ENCODE results near the gene SCN5A. TPM values are rescaled to one million over a fixed set of nuclear protein-coding genes. Genes with fewer than 3 reads are reported as not detected.
A peak's percentile ranks its signal among the peaks of the same experiment; 100 is the strongest.

The SCN5A gene
- total RNA-seq, 1 donor from 2014 or later = 3.5 TPM

DNA sequence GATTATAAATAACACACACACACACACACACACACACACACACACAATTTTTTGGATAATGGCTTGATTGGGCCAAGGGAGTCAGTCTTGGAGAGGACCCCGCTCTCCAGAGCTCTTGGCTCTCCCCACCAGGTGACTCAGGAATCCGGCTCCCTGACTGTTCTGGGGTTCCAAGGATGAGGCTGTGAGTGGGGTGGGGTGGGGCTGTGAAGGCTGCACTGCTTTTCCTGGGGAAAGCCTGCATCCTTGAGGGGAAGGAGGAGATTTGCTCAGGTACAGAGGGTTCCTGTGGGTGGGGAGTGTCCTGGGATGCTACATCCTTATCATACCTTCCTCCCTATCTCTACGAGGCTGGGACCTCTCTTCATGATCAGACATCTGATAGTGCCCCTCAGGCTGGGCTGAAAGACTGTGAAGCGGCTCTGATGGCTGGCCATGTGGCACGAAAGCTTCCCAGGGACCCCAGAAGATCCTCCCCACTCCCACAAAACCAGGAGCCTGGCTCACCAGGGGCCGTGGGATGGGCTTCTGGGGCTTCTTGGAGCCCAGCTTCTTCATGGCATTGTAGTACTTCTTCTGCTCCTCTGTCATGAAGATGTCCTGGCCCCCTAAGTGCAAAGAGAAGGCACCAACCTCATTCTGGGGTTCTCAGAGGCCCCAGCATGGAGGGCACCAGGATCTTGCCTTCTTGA lies 94.2 kb downstream of the SCN5A start:
- Mint-ChIP-seq H3K27me3 (no peaks in the 10 kb centered on the region), H3K27ac (no peak overlapping the region), H3K4me1 (ENCODE audit: unreplicated experiment) (no peaks in the 10 kb centered on the region), H3K36me3 (no peaks in the 10 kb centered on the region), H3K9me3 (no peaks in the 10 kb centered on the region), H3K4me3 (no peak overlapping the region)
- TF ChIP-seq, protein P1, sequence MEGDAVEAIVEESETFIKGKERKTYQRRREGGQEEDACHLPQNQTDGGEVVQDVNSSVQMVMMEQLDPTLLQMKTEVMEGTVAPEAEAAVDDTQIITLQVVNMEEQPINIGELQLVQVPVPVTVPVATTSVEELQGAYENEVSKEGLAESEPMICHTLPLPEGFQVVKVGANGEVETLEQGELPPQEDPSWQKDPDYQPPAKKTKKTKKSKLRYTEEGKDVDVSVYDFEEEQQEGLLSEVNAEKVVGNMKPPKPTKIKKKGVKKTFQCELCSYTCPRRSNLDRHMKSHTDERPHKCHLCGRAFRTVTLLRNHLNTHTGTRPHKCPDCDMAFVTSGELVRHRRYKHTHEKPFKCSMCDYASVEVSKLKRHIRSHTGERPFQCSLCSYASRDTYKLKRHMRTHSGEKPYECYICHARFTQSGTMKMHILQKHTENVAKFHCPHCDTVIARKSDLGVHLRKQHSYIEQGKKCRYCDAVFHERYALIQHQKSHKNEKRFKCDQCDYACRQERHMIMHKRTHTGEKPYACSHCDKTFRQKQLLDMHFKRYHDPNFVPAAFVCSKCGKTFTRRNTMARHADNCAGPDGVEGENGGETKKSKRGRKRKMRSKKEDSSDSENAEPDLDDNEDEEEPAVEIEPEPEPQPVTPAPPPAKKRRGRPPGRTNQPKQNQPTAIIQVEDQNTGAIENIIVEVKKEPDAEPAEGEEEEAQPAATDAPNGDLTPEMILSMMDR (conservative IDR thresholded peaks at IDR 0.05) = no peak
- DNase-seq (ENCODE audit: extremely low spot score, unreplicated experiment) = peak; percentile 50

DNA sequence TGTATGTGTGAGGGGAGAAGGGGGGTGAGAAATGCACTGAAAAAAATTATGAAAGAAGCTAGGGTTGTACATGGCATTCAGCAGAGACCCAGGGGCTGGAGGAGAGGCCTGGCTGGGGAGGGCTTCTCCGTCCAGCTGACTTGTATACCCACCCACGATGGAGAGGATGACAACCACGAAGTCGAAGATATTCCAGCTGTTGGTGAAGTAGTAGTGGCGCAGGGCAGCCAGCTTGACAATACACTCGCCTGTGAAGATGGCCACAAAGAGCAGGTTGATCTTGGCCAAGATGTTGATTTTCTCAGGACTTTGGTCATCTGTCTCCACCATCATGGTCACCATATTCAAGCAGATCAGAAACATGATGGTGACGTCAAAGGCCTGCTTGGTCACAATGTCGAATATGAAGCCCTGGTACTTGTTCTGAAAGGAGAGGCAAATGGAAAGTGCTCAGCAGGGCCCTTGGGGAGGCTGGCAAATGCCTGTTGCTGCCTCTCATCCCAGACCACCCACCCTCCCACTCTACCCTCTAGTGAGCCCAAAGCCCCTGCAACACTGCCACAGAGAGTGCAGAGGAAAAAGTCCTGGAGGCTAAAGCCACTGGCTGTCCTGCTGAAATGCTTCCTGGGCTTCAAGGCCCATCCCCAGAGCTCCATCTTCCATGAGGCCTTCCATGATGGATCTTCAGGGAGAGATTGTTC lies 95.2 kb downstream of the SCN5A start:
- Mint-ChIP-seq H3K4me3 (no peak overlapping the region), H3K36me3 (no peaks in the 10 kb centered on the region), H3K9me3 (no peaks in the 10 kb centered on the region), H3K27ac (no peak overlapping the region), H3K27me3 (no peaks in the 10 kb centered on the region), H3K4me1 (ENCODE audit: unreplicated experiment) (no peaks in the 10 kb centered on the region)
- DNase-seq (ENCODE audit: extremely low spot score, unreplicated experiment) = peak; percentile 37
- TF ChIP-seq, protein P1 (conservative IDR thresholded peaks at IDR 0.05) = no peak

DNA sequence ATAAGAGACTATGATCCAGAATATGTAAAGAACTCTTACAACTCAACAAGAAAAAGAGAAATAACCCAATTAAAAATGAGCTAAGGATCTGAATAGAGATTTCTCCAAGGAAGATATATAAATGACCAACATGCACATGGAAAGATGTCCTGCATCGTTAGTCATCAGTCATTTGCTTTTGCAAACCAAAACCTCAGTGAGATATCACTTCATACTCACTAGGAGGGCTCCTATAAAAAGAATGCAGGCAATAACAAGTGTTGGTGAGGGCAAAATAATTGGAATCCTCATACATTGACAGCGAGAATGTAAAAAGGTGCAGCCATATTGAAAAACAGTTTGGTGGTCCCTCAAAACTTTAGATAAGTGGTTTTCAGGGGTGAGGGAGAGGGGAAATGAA lies 96.4 kb downstream of the SCN5A start:
- TF ChIP-seq, protein P1 (conservative IDR thresholded peaks at IDR 0.05) = no peak
- no peak overlapping the region for H3K4me3 Mint-ChIP-seq
- H3K4me1 Mint-ChIP-seq (ENCODE audit: unreplicated experiment) = no peaks in the 10 kb centered on the region
- H3K27me3 Mint-ChIP-seq = peaks cover 3% of the 10 kb centered on the region
- no peaks in the 10 kb centered on the region for H3K36me3 Mint-ChIP-seq
- no peak for DNase-seq (ENCODE audit: extremely low spot score, unreplicated experiment)
- H3K27ac Mint-ChIP-seq = no peak overlapping the region
- H3K9me3 Mint-ChIP-seq = no peaks in the 10 kb centered on the region

DNA sequence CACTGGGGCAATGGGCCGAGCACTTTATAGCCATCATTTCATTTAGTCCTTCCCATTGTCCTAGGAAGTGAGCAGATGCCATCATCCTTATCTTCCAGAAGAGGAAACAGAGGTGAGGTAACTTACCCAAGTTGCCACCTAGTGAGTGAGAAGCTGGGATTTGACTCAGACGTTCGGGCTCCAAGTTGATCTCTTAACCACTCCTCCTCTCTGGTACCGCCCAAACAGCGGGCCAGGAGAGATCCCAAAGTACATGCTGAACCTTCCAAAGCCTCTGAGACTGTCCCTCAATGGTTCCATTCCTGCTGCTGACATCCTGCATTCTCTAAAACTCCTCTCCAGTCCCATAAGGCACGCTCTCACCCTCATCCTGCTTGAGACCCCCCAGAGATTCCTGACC lies 97.1 kb downstream of the SCN5A start:
- DNase-seq (ENCODE audit: extremely low spot score, unreplicated experiment) = no peak
- H3K4me1 Mint-ChIP-seq (ENCODE audit: unreplicated experiment) = no peaks in the 10 kb centered on the region
- H3K27ac Mint-ChIP-seq = no peak overlapping the region
- H3K9me3 Mint-ChIP-seq = no peaks in the 10 kb centered on the region
- TF ChIP-seq, protein P1 (conservative IDR thresholded peaks at IDR 0.05) = no peak
- H3K4me3 Mint-ChIP-seq = no peak overlapping the region
- no peaks in the 10 kb centered on the region for H3K36me3 Mint-ChIP-seq
- H3K27me3 Mint-ChIP-seq = peaks cover 3% of the 10 kb centered on the region

DNA sequence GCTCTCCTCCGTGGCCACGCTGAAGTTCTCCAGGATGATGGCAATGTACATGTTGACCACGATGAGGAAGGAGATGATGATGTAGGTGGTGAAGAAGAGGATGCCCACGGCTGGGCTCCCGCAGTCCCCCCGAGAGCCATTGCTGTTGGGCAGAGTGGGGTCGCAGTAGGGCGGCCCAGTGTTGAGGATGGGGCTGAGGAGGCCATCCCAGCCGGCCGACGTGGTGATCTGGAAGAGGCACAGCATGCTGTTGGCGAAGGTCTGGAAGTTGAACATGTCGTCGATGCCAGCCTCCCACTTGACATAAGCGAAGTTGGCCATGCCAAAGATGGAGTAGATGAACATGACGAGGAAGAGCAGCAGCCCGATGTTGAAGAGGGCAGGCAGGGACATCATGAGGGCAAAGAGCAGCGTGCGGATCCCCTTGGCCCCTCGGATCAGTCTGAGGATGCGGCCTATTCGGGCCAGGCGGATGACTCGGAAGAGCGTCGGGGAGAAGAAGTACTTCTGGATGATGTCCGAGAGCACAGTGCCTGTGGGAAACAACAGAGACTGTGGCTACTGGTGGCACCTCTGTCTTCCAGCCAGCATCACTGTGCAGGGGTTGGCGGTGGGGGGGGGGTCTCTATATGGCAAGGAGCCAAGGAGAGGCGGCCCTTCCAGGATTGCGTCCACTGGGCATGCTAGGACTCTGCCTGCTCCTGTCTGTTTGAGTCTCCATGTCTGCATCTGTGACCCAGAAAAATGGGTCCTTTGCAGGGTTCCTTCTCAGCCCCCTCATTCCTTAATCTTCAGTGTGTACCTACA lies 98.3 kb downstream of the SCN5A start:
- Mint-ChIP-seq H3K36me3 (no peaks in the 10 kb centered on the region), H3K27ac (no peak overlapping the region), H3K27me3 (peaks cover 3% of the 10 kb centered on the region), H3K4me1 (ENCODE audit: unreplicated experiment) (no peaks in the 10 kb centered on the region), H3K4me3 (no peak overlapping the region), H3K9me3 (no peaks in the 10 kb centered on the region)
- TF ChIP-seq, protein P1 (conservative IDR thresholded peaks at IDR 0.05) = no peak
- DNase-seq (ENCODE audit: extremely low spot score, unreplicated experiment) = peak; percentile 47
